K562 (cell line): ENCODE measurements around the gene IDH2. TPM values are rescaled to one million over a fixed set of nuclear protein-coding genes. Genes with fewer than 3 reads are reported as not detected.

Experiments
- ARID4B ChIP-seq: sonication (generic); formaldehyde crosslinking; IDR thresholded peaks from 2 replicates; pipeline ENCODE4 v1.8.0; 2022; ENCODE audit warnings: mild to moderate bottlenecking, missing genetic modification reagents
- ATF7 ChIP-seq: fragments of 450-650 bp; IDR thresholded peaks from 2 replicates; pipeline ENCODE4 v1.7.1; 2014; ENCODE audit warnings: mild to moderate bottlenecking, moderate library complexity
- CBX1 ChIP-seq: sonication (generic); IDR thresholded peaks from 2 replicates; pipeline ENCODE4 v1.6.1; 2016; ENCODE audit warnings: antibody characterized with exemption, low read depth, mild to moderate bottlenecking
- CHD2 ChIP-seq: IDR thresholded peaks from 2 replicates; pipeline ENCODE4 v1.6.1; 2011; ENCODE audit warnings: low read depth, low read length
- EP400 ChIP-seq: fragments of 450-650 bp; IDR thresholded peaks from 2 replicates; pipeline ENCODE4 v1.6.1; 2017; ENCODE audit warnings: antibody characterized with exemption, mild to moderate bottlenecking, moderate library complexity
- ETV5 ChIP-seq: sonication (generic); formaldehyde crosslinking; IDR thresholded peaks from 2 replicates; pipeline ENCODE4 v1.4.0; 2020; ENCODE audit warnings: low read depth, mild to moderate bottlenecking, missing genetic modification reagents
- FUS ChIP-seq: fragments of 200-400 bp; formaldehyde crosslinking; optimal IDR thresholded peaks from 2 replicates; pipeline ENCODE3; 2017; ENCODE audit warnings: low read depth, low read length
- KAT7 ChIP-seq: sonication (generic); formaldehyde crosslinking; IDR thresholded peaks from 2 replicates; pipeline ENCODE4 v1.8.0; 2022; ENCODE audit warnings: missing genetic modification reagents, mild to moderate bottlenecking, borderline replicate concordance
- KDM5B ChIP-seq: fragments of 200-600 bp; sonication (generic); IDR thresholded peaks from 2 replicates; pipeline ENCODE4 v1.6.1; 2012; ENCODE audit warnings: low read depth, mild to moderate bottlenecking, moderate library complexity, low read length, control low read depth, inconsistent platforms; ENCODE audit not compliant: insufficient replicate concordance
- LARP7 ChIP-seq: fragments of 450-650 bp; IDR thresholded peaks from 2 replicates; pipeline ENCODE4 v1.6.1; 2016
- NFIC ChIP-seq: fragments of 450-650 bp; IDR thresholded peaks from 2 replicates; pipeline ENCODE4 v1.6.1; 2017; ENCODE audit warnings: mild to moderate bottlenecking, inconsistent platforms
- NFYB ChIP-seq: IDR thresholded peaks from 2 replicates; pipeline ENCODE4 v1.6.1; 2011; ENCODE audit warnings: mild to moderate bottlenecking, moderate library complexity; ENCODE audit not compliant: insufficient read length; ENCODE audit errors: extremely low read depth
- PML ChIP-seq: IDR thresholded peaks from 2 replicates; pipeline ENCODE4 v1.6.1; 2012; ENCODE audit warnings: low read length, inconsistent platforms
- POLR2AphosphoS5 ChIP-seq: IDR thresholded peaks from 2 replicates; pipeline ENCODE4 v1.6.1; 2011; ENCODE audit warnings: mild to moderate bottlenecking, low read depth, low read length, moderate library complexity; ENCODE audit not compliant: control insufficient read depth, insufficient read depth
- SMARCB1 ChIP-seq: IDR thresholded peaks from 2 replicates; pipeline ENCODE4 v1.6.1; 2011; ENCODE audit warnings: improper control_type of control experiment, low read depth; ENCODE audit not compliant: insufficient read length
- U2AF2 ChIP-seq: fragments of 200-400 bp; formaldehyde crosslinking; optimal IDR thresholded peaks from 2 replicates; pipeline ENCODE3; 2017; ENCODE audit warnings: low read depth, mild to moderate bottlenecking, low read length
- ZMIZ1 ChIP-seq, 2 experiments: fragments of 150-350 bp in 1 of 2; IDR thresholded peaks; 2 replicates each; pipeline ENCODE4 v1.6.1; 2012 to 2016; ENCODE audit warnings: low read depth in 2 of 2, low read length in 2 of 2, mild to moderate bottlenecking in 1 of 2, moderate library complexity in 1 of 2
- polyA plus RNA-seq, 8 experiments: library from polyadenylated mRNA; depleted of rRNA in 4 of 8; stranded (reverse) in 5 of 8; unstranded in 3 of 8; fragments of >200 nt; fragmentation: Nextera tagmentation in 2 of 8; fragmentation: Illumina TruSeq in 1 of 8; extraction: Ambion mirVana in 2 of 8; extraction: Trizol in 1 of 8; gene quantifications; 2 replicates each; pipeline versions ENCODE4 v1.2.1 to v1.2.3, GENCODE V29; 2011 to 2014; ENCODE audit warnings: inconsistent platforms in 1 of 8, missing spikeins in 1 of 8
- total RNA-seq, 7 experiments: library from RNA; depleted of rRNA in 6 of 7; stranded (reverse); fragments of >200 nt in 6 of 7; fragmentation: Illumina TruSeq in 2 of 7; extraction: Trizol in 2 of 7; gene quantifications; 2 replicates each; pipeline versions ENCODE4 v1.2.1 to v1.2.3, GENCODE V29; 2011 to 2021; ENCODE audit warnings: low replicate concordance in 1 of 7

IDH2 gene
- total and polyA plus RNA-seq, 9 of the 15 experiments (the other 6 are each of a cell fraction or from before 2014, with no cell fraction given), result 0.70 to 99.9 (median 59.2) TPM

DNA sequence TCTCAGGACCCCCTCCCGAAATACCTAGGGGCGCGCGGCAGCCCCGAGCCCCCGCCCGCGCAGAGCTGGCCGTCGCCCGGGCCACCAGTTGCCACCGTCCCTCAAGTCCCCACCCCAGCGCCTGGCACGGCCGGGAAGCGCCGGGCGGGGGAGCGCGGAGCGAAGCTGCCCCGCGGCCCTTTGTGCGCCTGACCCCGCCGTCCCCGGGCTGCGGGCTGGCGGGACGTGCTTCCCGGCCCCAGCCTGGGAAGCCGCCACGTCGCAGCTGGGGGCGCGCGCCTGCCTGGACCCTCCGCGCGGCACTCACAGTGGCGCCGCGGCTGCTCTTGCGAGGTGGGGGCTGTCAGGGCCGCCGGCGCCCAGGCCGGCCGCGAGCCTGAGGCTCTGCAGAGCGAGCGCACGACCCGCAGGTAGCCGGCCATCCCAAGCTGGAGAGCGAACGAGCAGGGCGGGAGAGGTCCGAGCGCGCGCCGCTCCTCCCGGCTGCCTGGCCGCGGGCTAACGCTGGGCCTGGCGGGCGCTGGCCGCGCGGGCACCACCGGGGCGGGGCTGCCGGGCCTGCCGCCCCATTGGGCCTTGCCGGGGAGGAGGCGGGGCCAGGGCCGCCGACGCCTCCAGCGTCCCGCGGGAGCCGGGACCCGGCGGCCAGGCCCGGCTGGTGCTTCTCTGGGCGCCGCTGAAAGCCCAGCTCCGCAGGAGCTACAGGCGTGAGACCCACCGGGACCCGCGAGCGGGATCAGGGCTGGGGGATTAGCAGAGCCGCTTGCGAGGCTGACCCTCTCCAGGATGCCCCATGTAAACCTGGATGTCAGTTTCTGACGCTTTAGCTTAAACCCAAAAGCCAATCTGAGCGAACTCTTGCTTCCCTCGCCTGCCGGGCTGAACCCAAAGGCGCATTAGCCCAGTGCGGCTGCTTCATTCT, at the start of gene IDH2 (continued):
- peak; percentile 41 for TF ChIP-seq ARID4B (CRISPR knock-in tag)
- no peak for TF ChIP-seq SMARCB1
- peak; percentile 79 for TF ChIP-seq CHD2
- TF ChIP-seq LARP7, result no peak
- TF ChIP-seq ZMIZ1 (IDR thresholded peaks at IDR 0.05; ENCODE audit: low read depth in 2 of 2, low read length in 2 of 2), result peak in 1 of 2 experiments; percentile 11; a peak in 1 of 4 replicates
- 0 out of 2 replicates have a peak, but pooled peaks have one; percentile 11 for TF ChIP-seq NFIC
- peak; percentile 40; the same call in 1 of the 2 replicates for TF ChIP-seq PML
- TF ChIP-seq FUS, result peak; percentile 29
- peak; percentile 95 for TF ChIP-seq KDM5B
- peak; percentile 73 for TF ChIP-seq POLR2AphosphoS5
- TF ChIP-seq NFYB, result peak; percentile 14
- peak; percentile 48; the same call in 1 of the 2 replicates for TF ChIP-seq KAT7
- 0 out of 2 replicates have a peak, but pooled peaks have one; percentile 11 for TF ChIP-seq EP400
- peak; percentile 47; the same call in 1 of the 2 replicates for TF ChIP-seq CBX1
- TF ChIP-seq ATF7, result peak; percentile 36
- TF ChIP-seq ETV5 (CRISPR knock-in tag), result 0 out of 2 replicates have a peak, but pooled peaks have one; percentile 39
- TF ChIP-seq U2AF2, result no peak
